Astrocyte (in vitro differentiated cells and primary cell): Measurements from ENCODE around the gene ALK. TPM values are rescaled to one million over a fixed set of nuclear protein-coding genes. Genes with fewer than 3 reads are reported as not detected.

ENCODE experiments used
- DNase-seq: peaks from one replicate; pipeline ENCODE4 v3.0.0-alpha.2; 2010; ENCODE audit warnings: low read depth
- FAIRE-seq: peaks from 2 replicates; lab custom pipeline; 2011; peaks lifted over from hg19 to GRCh38; lab: Jason Lieb, UNC
- H2AFZ ChIP-seq: 2 replicates; pipeline ENCODE4 v1.6.0; 2012; ENCODE audit warnings: low read depth, low read length, inconsistent platforms
- H3K27ac ChIP-seq: 2 replicates; pipeline ENCODE4 v1.5.1; 2011; ENCODE audit warnings: low read depth, low read length, inconsistent platforms
- H3K27me3 ChIP-seq: 2 replicates; pipeline ENCODE4 v1.6.0; 2011; ENCODE audit warnings: low read length, inconsistent platforms; ENCODE audit not compliant: insufficient read depth
- H3K36me3 ChIP-seq: 2 replicates; pipeline ENCODE4 v1.5.1; 2011; ENCODE audit warnings: low read length, inconsistent platforms; ENCODE audit not compliant: insufficient read depth
- H3K4me1 ChIP-seq: 2 replicates; pipeline ENCODE4 v1.5.1; 2011; ENCODE audit warnings: low read length, inconsistent platforms; ENCODE audit not compliant: insufficient read depth
- H3K4me2 ChIP-seq: 2 replicates; pipeline ENCODE4 v1.6.0; 2012; ENCODE audit warnings: low read length, inconsistent platforms
- H3K4me3 ChIP-seq: 2 replicates; pipeline ENCODE4 v1.5.1; 2011; ENCODE audit warnings: low read depth, mild to moderate bottlenecking, low read length, inconsistent platforms; ENCODE audit not compliant: insufficient read depth
- H3K79me2 ChIP-seq: 2 replicates; pipeline ENCODE4 v1.6.0; 2012; ENCODE audit warnings: mild to moderate bottlenecking, low read length, inconsistent platforms; ENCODE audit not compliant: insufficient read depth
- H3K9ac ChIP-seq: 2 replicates; pipeline ENCODE4 v1.6.0; 2012; ENCODE audit warnings: mild to moderate bottlenecking, low read length, inconsistent platforms
- H3K9me3 ChIP-seq: 2 replicates; pipeline ENCODE4 v1.5.1; 2012; ENCODE audit warnings: low read depth, mild to moderate bottlenecking, low read length, inconsistent platforms; ENCODE audit not compliant: insufficient read depth
- H4K20me1 ChIP-seq: 2 replicates; pipeline ENCODE4 v1.6.0; 2012; ENCODE audit warnings: low read length, inconsistent platforms; ENCODE audit not compliant: insufficient read depth
- H3K27ac Mint-ChIP-seq: one replicate; pipeline ENCODE4 v1.8.0; 2021; ENCODE audit warnings: mild to moderate bottlenecking, mixed read lengths; ENCODE audit not compliant: unreplicated experiment
- H3K27me3 Mint-ChIP-seq: one replicate; pipeline ENCODE4 v1.8.0; 2021; ENCODE audit warnings: low read depth, mixed read lengths; ENCODE audit not compliant: unreplicated experiment
- H3K36me3 Mint-ChIP-seq: one replicate; pipeline ENCODE4 v1.8.0; 2021; ENCODE audit warnings: low read depth, mixed read lengths; ENCODE audit not compliant: unreplicated experiment
- H3K4me1 Mint-ChIP-seq: one replicate; pipeline ENCODE4 v1.8.0; 2021; ENCODE audit warnings: low read depth, mixed read lengths; ENCODE audit not compliant: unreplicated experiment
- H3K4me3 Mint-ChIP-seq: one replicate; pipeline ENCODE4 v1.8.0; 2021; ENCODE audit warnings: mild to moderate bottlenecking, moderate library complexity, mixed read lengths; ENCODE audit not compliant: unreplicated experiment
- H3K9me3 Mint-ChIP-seq: one replicate; pipeline ENCODE4 v1.8.0; 2021; ENCODE audit warnings: mild to moderate bottlenecking, mixed read lengths; ENCODE audit not compliant: unreplicated experiment
- CTCF ChIP-seq: IDR thresholded peaks from 2 replicates; pipeline ENCODE4 v1.5.1; 2011; ENCODE audit warnings: low read depth, mild to moderate bottlenecking, inconsistent platforms, low read length, moderate library complexity; ENCODE audit not compliant: insufficient read depth
- EZH2 ChIP-seq: IDR thresholded peaks from 2 replicates; pipeline ENCODE4 v1.6.1; 2012; ENCODE audit warnings: mild to moderate bottlenecking, low read length, inconsistent platforms; ENCODE audit not compliant: insufficient read depth
- total RNA-seq: library from RNA; stranded (reverse); gene quantifications from 2 replicates; pipeline ENCODE4 v1.2.1, GENCODE V29; 2021

ALK gene
- total RNA-seq, 1 donor from 2014 or later: 0.16 TPM

GRCh38 chr2:29189052-29189451 lies 732.3 kb downstream of the ALK start:
- Histone ChIP-seq H3K27me3 (no peaks in the 10 kb centered on the region), H3K9ac (no peak overlapping the region), H3K27ac (no peak overlapping the region), H3K4me2 (no peak overlapping the region), H3K79me2 (no peaks in the 10 kb centered on the region), H3K36me3 (peaks cover 5% of the 10 kb centered on the region), H3K4me1 (peaks cover 11% of the 10 kb centered on the region), H3K4me3 (no peak overlapping the region), H4K20me1 (no peaks in the 10 kb centered on the region), H2AFZ (no peak overlapping the region), H3K9me3 (no peaks in the 10 kb centered on the region)
- Mint-ChIP-seq H3K4me1 (peaks cover 2% of the 10 kb centered on the region), H3K36me3 (peaks cover 11% of the 10 kb centered on the region), H3K27me3 (no peaks in the 10 kb centered on the region), H3K4me3 (no peak overlapping the region), H3K27ac (no peak overlapping the region), H3K9me3 (peaks cover 8% of the 10 kb centered on the region)
- FAIRE-seq (no peak), DNase-seq (peak; percentile 16)
- TF ChIP-seq CTCF: no peak
- no peak for TF ChIP-seq EZH2

GRCh38 chr2:29187926-29188325 lies 733.5 kb downstream of the ALK start:
- Histone ChIP-seq H4K20me1 (no peaks in the 10 kb centered on the region), H3K36me3 (peaks cover 5% of the 10 kb centered on the region), H3K27ac (no peak overlapping the region), H3K27me3 (no peaks in the 10 kb centered on the region), H3K79me2 (no peaks in the 10 kb centered on the region), H3K4me3 (no peak overlapping the region), H3K9ac (no peak overlapping the region), H2AFZ (no peak overlapping the region), H3K4me2 (no peak overlapping the region), H3K9me3 (no peaks in the 10 kb centered on the region), H3K4me1 (peaks cover 9% of the 10 kb centered on the region)
- H3K4me3 Mint-ChIP-seq: no peak overlapping the region
- no peak overlapping the region for H3K27ac Mint-ChIP-seq
- FAIRE-seq: no peak
- H3K9me3 Mint-ChIP-seq: peaks cover 8% of the 10 kb centered on the region
- peak; percentile 62 for DNase-seq
- H3K36me3 Mint-ChIP-seq: peaks cover 11% of the 10 kb centered on the region
- no peak for TF ChIP-seq EZH2
- no peak for TF ChIP-seq CTCF
- H3K4me1 Mint-ChIP-seq: peaks cover 2% of the 10 kb centered on the region
- no peaks in the 10 kb centered on the region for H3K27me3 Mint-ChIP-seq

GRCh38 chr2:29186817-29187216 lies 734.6 kb downstream of the ALK start:
- TF ChIP-seq EZH2: no peak
- no peak for TF ChIP-seq CTCF
- DNase-seq: no peak
- Mint-ChIP-seq H3K27ac (no peak overlapping the region), H3K4me3 (no peak overlapping the region), H3K36me3 (peaks cover 11% of the 10 kb centered on the region), H3K27me3 (no peaks in the 10 kb centered on the region), H3K9me3 (peaks cover 8% of the 10 kb centered on the region), H3K4me1 (no peaks in the 10 kb centered on the region)
- Histone ChIP-seq H3K4me3 (no peak overlapping the region), H3K4me1 (peaks cover 2% of the 10 kb centered on the region), H3K9ac (no peak overlapping the region), H3K27me3 (no peaks in the 10 kb centered on the region), H3K9me3 (no peaks in the 10 kb centered on the region), H4K20me1 (no peaks in the 10 kb centered on the region), H3K27ac (no peak overlapping the region), H3K36me3 (peaks cover 13% of the 10 kb centered on the region), H3K4me2 (no peak overlapping the region), H3K79me2 (no peaks in the 10 kb centered on the region), H2AFZ (no peak overlapping the region)
- FAIRE-seq: no peak
